GM21529 (cell line): ENCODE results near the gene FBXL14.

Experiments used
- ATAC-seq: cut with Tn5 transposase; IDR thresholded peaks from one replicate; pipeline ENCODE4 v1.9.1; 2021; ENCODE audit not compliant: unreplicated experiment

FBXL14 gene

GRCh38 chr12:1517734-1518525 lies 76.5 kb downstream of the FBXL14 start:
- ATAC-seq: no peak

- ATAC-seq: no peak
These were observed 77.4 kb downstream of the FBXL14 start for GRCh38 chr12:1517007-1517406.
